OCI-LY3 (cell line): ENCODE results near the gene MED20.

Experiments
- H2AFZ ChIP-seq: fragments of 200-600, 300-600 bp; shearing (Covaris generic); 2 replicates; pipeline ENCODE4 v1.6.0; 2014; ENCODE audit warnings: antibody characterized with exemption, low read depth, low read length
- H3K27ac ChIP-seq: fragments of 200-600, 300-600 bp; sonication (generic); 2 replicates; pipeline ENCODE4 v1.5.1; 2014; ENCODE audit warnings: mild to moderate bottlenecking, low read length, moderate library complexity, mixed read lengths
- H3K27me3 ChIP-seq: fragments of 200-600, 300-600 bp; sonication (generic); 2 replicates; pipeline ENCODE4 v1.6.1; 2014; ENCODE audit warnings: low read depth, low read length, mixed read lengths
- H3K36me3 ChIP-seq: fragments of 200-600, 300-600 bp; sonication (generic); replicated peaks from 2 replicates; pipeline ENCODE3; 2014; ENCODE audit warnings: low read depth, low read length, mixed read lengths
- H3K4me1 ChIP-seq: fragments of 300-600, 200-600 bp; sonication (generic); 2 replicates; pipeline ENCODE4 v1.6.1; 2014; ENCODE audit warnings: low read length, mixed read lengths
- H3K4me2 ChIP-seq: fragments of 200-600, 300-600 bp; sonication (generic); 2 replicates; pipeline ENCODE4 v1.6.1; 2014; ENCODE audit warnings: low read length, mixed read lengths
- H3K4me3 ChIP-seq: fragments of 300-600, 200-600 bp; sonication (generic); 2 replicates; pipeline ENCODE4 v1.5.1; 2014; ENCODE audit warnings: antibody characterized with exemption, mild to moderate bottlenecking, low read length, moderate library complexity
- H3K79me2 ChIP-seq: fragments of 300-600, 200-600 bp; shearing (Covaris generic); 2 replicates; pipeline ENCODE4 v1.6.1; 2014; ENCODE audit warnings: mild to moderate bottlenecking, low read length, mixed read lengths
- H3K9ac ChIP-seq: fragments of 300-600, 200-600 bp; shearing (Covaris generic); 2 replicates; pipeline ENCODE4 v1.6.0; 2014; ENCODE audit warnings: mild to moderate bottlenecking, low read length, moderate library complexity
- H3K9me3 ChIP-seq: fragments of 200-600, 300-600 bp; shearing (Covaris generic); 2 replicates; pipeline ENCODE4 v1.6.1; 2014; ENCODE audit warnings: low read length, mixed read lengths; ENCODE audit not compliant: insufficient read depth
- H4K20me1 ChIP-seq: fragments of 200-600, 300-600 bp; sonication (generic); 2 replicates; pipeline ENCODE4 v1.6.1; 2016; ENCODE audit warnings: low read length, mixed read lengths; ENCODE audit not compliant: insufficient read depth
- EZH2phosphoT487 ChIP-seq: fragments of 200-600 bp; shearing (Covaris generic); IDR thresholded peaks from 2 replicates; pipeline ENCODE4 v1.6.1; 2018; ENCODE audit warnings: antibody characterized with exemption, mixed run types, low read depth
- TF ChIP-seq, protein P1 (sequence below): fragments of 200-600, 300-600 bp; sonication (generic); IDR thresholded peaks from 2 replicates; pipeline ENCODE4 v1.5.1; 2014; ENCODE audit warnings: antibody characterized with exemption, low read length, low read depth

MED20 gene

GRCh38 chr6:41917528-41917927 is 3.4 kb downstream of the MED20 start:
- H4K20me1 ChIP-seq = no peaks in the 10 kb centered on the region
- TF ChIP-seq, protein P1, sequence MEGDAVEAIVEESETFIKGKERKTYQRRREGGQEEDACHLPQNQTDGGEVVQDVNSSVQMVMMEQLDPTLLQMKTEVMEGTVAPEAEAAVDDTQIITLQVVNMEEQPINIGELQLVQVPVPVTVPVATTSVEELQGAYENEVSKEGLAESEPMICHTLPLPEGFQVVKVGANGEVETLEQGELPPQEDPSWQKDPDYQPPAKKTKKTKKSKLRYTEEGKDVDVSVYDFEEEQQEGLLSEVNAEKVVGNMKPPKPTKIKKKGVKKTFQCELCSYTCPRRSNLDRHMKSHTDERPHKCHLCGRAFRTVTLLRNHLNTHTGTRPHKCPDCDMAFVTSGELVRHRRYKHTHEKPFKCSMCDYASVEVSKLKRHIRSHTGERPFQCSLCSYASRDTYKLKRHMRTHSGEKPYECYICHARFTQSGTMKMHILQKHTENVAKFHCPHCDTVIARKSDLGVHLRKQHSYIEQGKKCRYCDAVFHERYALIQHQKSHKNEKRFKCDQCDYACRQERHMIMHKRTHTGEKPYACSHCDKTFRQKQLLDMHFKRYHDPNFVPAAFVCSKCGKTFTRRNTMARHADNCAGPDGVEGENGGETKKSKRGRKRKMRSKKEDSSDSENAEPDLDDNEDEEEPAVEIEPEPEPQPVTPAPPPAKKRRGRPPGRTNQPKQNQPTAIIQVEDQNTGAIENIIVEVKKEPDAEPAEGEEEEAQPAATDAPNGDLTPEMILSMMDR = no peak
- TF ChIP-seq EZH2phosphoT487 = no peak
- H3K9me3 ChIP-seq = no peaks in the 10 kb centered on the region
- H3K27ac ChIP-seq = no peak overlapping the region
- H3K36me3 ChIP-seq = peaks cover 19% of the 10 kb centered on the region
- H3K27me3 ChIP-seq = no peaks in the 10 kb centered on the region
- peaks cover 40% of the 10 kb centered on the region for H3K79me2 ChIP-seq
- H3K4me1 ChIP-seq = peaks cover 19% of the 10 kb centered on the region
- no peak overlapping the region for H3K9ac ChIP-seq
- no peak overlapping the region for H3K4me3 ChIP-seq
- H2AFZ ChIP-seq = no peak overlapping the region
- no peak overlapping the region for H3K4me2 ChIP-seq

- Histone ChIP-seq H3K4me1 (peaks cover 12% of the 10 kb centered on the region), H3K9ac (no peak overlapping the region), H3K36me3 (peaks cover 19% of the 10 kb centered on the region), H3K4me2 (no peak overlapping the region), H3K79me2 (peaks cover 17% of the 10 kb centered on the region), H3K27me3 (no peaks in the 10 kb centered on the region), H2AFZ (no peak overlapping the region), H3K9me3 (no peaks in the 10 kb centered on the region), H3K4me3 (no peak overlapping the region), H3K27ac (no peak overlapping the region), H4K20me1 (no peaks in the 10 kb centered on the region)
- TF ChIP-seq EZH2phosphoT487 = no peak
- TF ChIP-seq, protein P1 = no peak
Measured at GRCh38 chr6:41914869-41915530, 5.9 kb downstream of the MED20 start.

DNA sequence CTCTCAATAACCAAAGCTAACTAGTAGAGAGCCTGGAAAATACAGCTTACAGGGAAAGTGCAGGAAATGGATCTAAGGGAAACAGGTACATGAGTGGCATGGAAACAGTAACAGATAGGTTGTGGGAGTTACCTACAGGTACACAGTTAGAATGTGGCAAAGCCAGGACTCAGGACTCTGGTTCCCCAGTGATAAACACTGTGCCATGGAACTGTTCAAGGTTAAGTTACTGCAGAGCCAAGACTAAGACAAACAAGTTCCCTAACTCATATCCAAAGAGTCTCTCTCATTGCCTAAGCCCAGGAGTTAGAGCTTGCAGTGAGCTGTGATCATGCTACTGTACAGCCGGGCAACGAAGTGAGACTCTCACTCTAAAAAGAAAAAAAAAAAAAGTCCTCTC is 6.6 kb downstream of the MED20 start:
- no peak overlapping the region for H3K9ac ChIP-seq
- peaks cover 5% of the 10 kb centered on the region for H3K4me1 ChIP-seq

DNA sequence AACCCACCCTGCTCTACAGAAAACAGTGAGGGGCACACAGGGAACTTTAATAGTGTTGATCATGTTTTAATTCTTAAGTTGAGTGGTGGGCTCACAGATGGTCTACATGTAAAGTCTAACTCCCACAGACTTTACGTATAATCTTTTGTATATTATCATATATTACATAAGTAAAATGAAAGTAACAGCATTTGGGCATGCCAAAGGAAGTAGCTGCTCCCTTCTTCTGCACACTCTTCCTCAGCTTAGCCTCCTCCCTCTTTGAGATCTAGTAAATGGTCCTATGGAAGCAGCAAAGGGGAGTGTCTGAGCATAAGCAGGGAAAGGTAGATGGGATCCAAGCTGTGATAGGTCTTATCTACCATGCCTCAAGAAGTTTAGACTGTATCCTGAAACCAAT is 11.2 kb downstream of the MED20 start:
- Histone ChIP-seq H3K4me1 (no peaks in the 10 kb centered on the region), H3K27me3 (no peaks in the 10 kb centered on the region), H3K9ac (no peak overlapping the region), H3K27ac (no peak overlapping the region), H3K9me3 (no peaks in the 10 kb centered on the region), H3K4me3 (no peak overlapping the region), H4K20me1 (no peaks in the 10 kb centered on the region), H2AFZ (no peak overlapping the region), H3K36me3 (peaks cover 31% of the 10 kb centered on the region), H3K4me2 (no peak overlapping the region), H3K79me2 (no peaks in the 10 kb centered on the region; the same call in 1 of the 2 replicates)
- TF ChIP-seq, protein P1 = no peak
- no peak for TF ChIP-seq EZH2phosphoT487

More for the DNA sequence above, 6.6 kb downstream of the MED20 start:
- Histone ChIP-seq H3K36me3 (peaks cover 19% of the 10 kb centered on the region), H3K27me3 (no peaks in the 10 kb centered on the region), H3K4me3 (no peak overlapping the region), H4K20me1 (no peaks in the 10 kb centered on the region), H3K79me2 (peaks cover 10% of the 10 kb centered on the region), H3K4me2 (no peak overlapping the region), H2AFZ (no peak overlapping the region), H3K27ac (no peak overlapping the region), H3K9me3 (no peaks in the 10 kb centered on the region)
- TF ChIP-seq EZH2phosphoT487 = no peak
- TF ChIP-seq, protein P1 = no peak
